Activated T-helper 1 cell treated with anti-CD3 and anti-CD28 coated beads, Interleukin-12 subunit alpha, Interleukin-12 subunit beta, Interleukin-2, Interleukin-4 antibody, amounts not matched to agents 30 ng/mL and 10 ng/mL and 1 ng/mL, durations not matched to agents 14 hours and 24 hours and 36 hours (primary cell): ENCODE results near the gene MRPL24. TPM values are rescaled to one million over a fixed set of nuclear protein-coding genes. Genes with fewer than 3 reads are reported as not detected.

Source experiments
- DNase-seq: peaks from one replicate; pipeline ENCODE4 v3.0.0; 2021; ENCODE audit warnings: low spot score
- H3K27ac Mint-ChIP-seq: one replicate; pipeline ENCODE4 v1.8.0; 2021; ENCODE audit warnings: mild to moderate bottlenecking, mixed read lengths
- H3K27me3 Mint-ChIP-seq: one replicate; pipeline ENCODE4 v1.8.0; 2022; ENCODE audit warnings: mild to moderate bottlenecking, moderate library complexity, mixed read lengths; ENCODE audit not compliant: insufficient read depth
- H3K36me3 Mint-ChIP-seq: one replicate; pipeline ENCODE4 v1.8.0; 2021; ENCODE audit warnings: low read depth, mixed read lengths
- H3K4me1 Mint-ChIP-seq: one replicate; pipeline ENCODE4 v1.8.0; 2021; ENCODE audit warnings: low read depth, mixed read lengths
- H3K4me3 Mint-ChIP-seq: one replicate; pipeline ENCODE4 v1.8.0; 2021; ENCODE audit warnings: mild to moderate bottlenecking, moderate library complexity, mixed read lengths
- H3K9me3 Mint-ChIP-seq: one replicate; pipeline ENCODE4 v1.8.0; 2021; ENCODE audit warnings: mixed read lengths
- intact Hi-C: fragments of 100-400 bp; cut with micrococcal nuclease; formaldehyde crosslinking; loops from one replicate; pipeline ENCODE4 v1.15.1; 2024
- total RNA-seq: library from RNA; stranded (reverse); gene quantifications from 2 replicates; pipeline ENCODE4 v1.2.3, GENCODE V29; 2022

MRPL24 gene
- total RNA-seq, 1 donor from 2014 or later = 135 TPM

DNA sequence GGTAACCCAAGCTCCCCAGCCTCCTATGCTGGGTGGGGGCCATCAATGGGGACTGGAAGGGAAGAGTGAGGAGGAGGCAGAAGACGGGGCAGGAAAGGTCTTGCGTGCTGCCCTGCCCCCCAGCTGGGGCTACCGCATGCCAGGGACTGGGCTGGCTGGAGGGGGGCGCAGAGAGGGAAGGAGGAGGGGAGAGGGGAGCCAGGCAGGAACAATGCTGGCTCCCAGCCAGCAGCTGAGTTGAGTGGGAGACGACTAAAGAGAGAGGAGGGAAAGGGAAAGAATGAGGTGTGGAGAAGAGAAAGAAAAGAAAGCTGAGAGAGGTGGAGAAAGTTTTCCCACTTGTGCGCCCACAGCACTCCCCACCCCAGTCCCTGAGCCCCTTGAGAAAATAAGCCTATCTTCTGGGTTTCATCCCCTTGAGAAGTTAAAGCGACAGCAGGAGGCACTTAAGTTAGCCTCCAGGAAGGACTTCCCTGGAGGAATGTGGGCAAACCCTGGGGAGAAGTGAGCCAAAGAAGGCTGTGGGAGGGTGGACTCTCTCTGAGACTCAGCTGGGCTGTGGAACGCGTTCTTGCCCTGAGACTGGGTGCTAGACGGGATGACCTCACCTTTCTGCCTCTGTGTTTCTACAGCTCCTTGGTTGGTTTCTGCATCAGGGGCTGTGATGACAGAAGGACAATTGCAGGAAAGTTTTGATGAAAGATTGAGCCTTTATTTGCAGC is 50.8 kb downstream of the MRPL24 start:
- intact Hi-C loops = loop anchor here (1.0 to 5.0 kb wide), 6 partner anchors 16 to 237 kb away; partner anchors contain the start of gene PRCC
- peaks cover 59% of the 10 kb centered on the region for H3K27me3 Mint-ChIP-seq
- H3K4me1 Mint-ChIP-seq = peaks cover 25% of the 10 kb centered on the region
- H3K9me3 Mint-ChIP-seq = no peaks in the 10 kb centered on the region
- DNase-seq = no peak
- H3K36me3 Mint-ChIP-seq = no peaks in the 10 kb centered on the region
- no peak overlapping the region for H3K27ac Mint-ChIP-seq
- no peak overlapping the region for H3K4me3 Mint-ChIP-seq

DNA sequence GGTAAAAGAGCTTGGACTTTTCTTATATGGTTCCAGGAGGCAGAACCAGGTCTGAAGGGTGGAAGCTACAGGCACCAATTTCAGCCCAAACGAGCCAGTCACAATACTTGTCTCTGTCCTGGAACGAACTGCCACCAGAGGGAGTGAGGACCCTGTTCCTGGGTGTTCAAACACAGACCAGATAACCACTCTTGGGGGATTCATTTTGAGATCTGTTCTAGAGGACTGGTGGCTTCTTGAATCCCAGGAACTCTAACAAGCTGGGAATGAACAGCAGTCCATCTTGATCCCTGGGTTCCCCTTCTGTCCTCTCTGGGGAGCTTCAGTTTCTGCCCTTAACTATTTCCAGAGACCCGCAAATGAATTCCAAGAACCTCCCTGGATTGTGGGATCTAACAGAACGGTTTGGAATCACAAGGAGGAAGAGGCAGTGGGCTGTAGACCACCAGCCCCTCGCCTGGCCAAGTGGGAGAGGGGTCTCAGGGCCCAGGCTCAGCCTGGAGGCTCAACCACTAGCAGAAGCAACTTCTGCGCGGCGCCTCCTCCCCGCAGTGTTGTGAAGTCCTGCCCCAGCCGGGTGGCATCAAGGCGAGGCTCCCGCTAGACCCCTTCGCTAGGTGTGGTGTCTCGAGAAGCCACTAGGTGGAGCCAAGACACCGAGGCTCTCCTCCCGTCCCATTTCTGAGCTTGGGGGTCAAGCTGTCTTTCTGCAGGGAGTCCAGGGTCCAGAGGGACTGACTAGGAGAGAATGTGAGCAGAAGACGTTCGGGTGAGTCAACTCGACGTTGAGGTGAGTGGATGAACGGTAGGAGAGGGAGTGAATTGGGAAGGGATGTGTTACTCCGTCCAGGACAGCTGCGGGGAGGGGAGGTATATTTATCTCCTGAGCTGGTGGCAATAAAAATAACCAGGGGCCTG is 51.6 kb downstream of the MRPL24 start:
- Mint-ChIP-seq H3K27ac (no peak overlapping the region), H3K4me1 (peaks cover 32% of the 10 kb centered on the region), H3K27me3 (peaks cover 54% of the 10 kb centered on the region), H3K4me3 (peak overlapping the region; percentile 69), H3K9me3 (no peaks in the 10 kb centered on the region), H3K36me3 (no peaks in the 10 kb centered on the region)
- DNase-seq = peak; percentile 64
- intact Hi-C loops = loop anchor here (1.0 to 5.0 kb wide), 6 partner anchors 17 to 238 kb away; partner anchors contain the start of gene PRCC

Other genes starting within 250 kb of the MRPL24 start
- gene MEF2D, start 240.3 kb downstream of the MRPL24 start, total RNA-seq = 36.3 and 37.0 TPM in 2 replicates
- gene IQGAP3, start 168.5 kb downstream of the MRPL24 start, total RNA-seq = 10.3 and 11.2 TPM in 2 replicates
- 3.7 and 4.1 TPM in 2 replicates for gene TTC24, start 161.4 kb downstream of the MRPL24 start, total RNA-seq
- 77.8 and 78.0 TPM in 2 replicates for gene NAXE, start 149.3 kb downstream of the MRPL24 start, total RNA-seq
- gene GPATCH4, start 139.6 kb downstream of the MRPL24 start, total RNA-seq = 102 and 104 TPM in 2 replicates
- not detected in 2 replicates for gene HAPLN2, start 121.7 kb downstream of the MRPL24 start, total RNA-seq
- not detected in 2 replicates for gene BCAN, start 99.0 kb downstream of the MRPL24 start, total RNA-seq
- not detected in 2 replicates for gene NES, start 63.7 kb downstream of the MRPL24 start, total RNA-seq
- 1.4 and 1.6 TPM in 2 replicates for gene CRABP2, start 35.5 kb downstream of the MRPL24 start, total RNA-seq
- 31.6 and 38.9 TPM in 2 replicates for gene METTL25B, start 12.6 kb downstream of the MRPL24 start, total RNA-seq
- 73.7 and 81.5 TPM in 2 replicates for gene ISG20L2, start 12.3 kb downstream of the MRPL24 start, total RNA-seq
- gene HDGF, start 10.6 kb upstream of the MRPL24 start, total RNA-seq = 371 and 374 TPM in 2 replicates
- 117 TPM in 2 replicates for gene PRCC, start 26.4 kb upstream of the MRPL24 start, total RNA-seq
- gene SH2D2A, start 75.8 kb upstream of the MRPL24 start, total RNA-seq = 283 and 286 TPM in 2 replicates
- 0.65 and 0.78 TPM in 2 replicates for gene INSRR, start 118.0 kb upstream of the MRPL24 start, total RNA-seq
- gene NTRK1, start 119.8 kb upstream of the MRPL24 start, total RNA-seq = 49.1 and 49.8 TPM in 2 replicates
- 0.36 and 0.51 TPM in 2 replicates for gene PEAR1, start 152.6 kb upstream of the MRPL24 start, total RNA-seq
- not detected in 2 replicates for gene LRRC71, start 179.5 kb upstream of the MRPL24 start, total RNA-seq